Neural progenitor cell (in vitro differentiated cells): ENCODE measurements around the gene SLC6A12. TPM values are rescaled to one million over a fixed set of nuclear protein-coding genes. Genes with fewer than 3 reads are reported as not detected.

Experiments
- DNase-seq: peaks from one replicate; pipeline ENCODE4 v3.0.0-alpha.2; 2016; ENCODE audit warnings: low spot score
- H2AFZ ChIP-seq: fragments of 200-600 bp; sonication (generic); replicated peaks from 2 replicates; pipeline ENCODE4 v1.6.1; 2016; ENCODE audit warnings: antibody characterized with exemption
- H3F3A ChIP-seq: fragments of 200-600 bp; sonication (generic); 2 replicates; pipeline ENCODE4 v1.6.1; 2016; ENCODE audit warnings: antibody characterized with exemption, low read depth
- H3K27ac ChIP-seq: fragments of 200-600 bp; sonication (generic); 2 replicates; pipeline ENCODE4 v1.5.1; 2016; ENCODE audit warnings: mild to moderate bottlenecking
- H3K27me3 ChIP-seq: fragments of 200-600 bp; sonication (generic); 2 replicates; pipeline ENCODE4 v1.6.1; 2016; ENCODE audit warnings: mild to moderate bottlenecking, moderate library complexity
- H3K36me3 ChIP-seq: fragments of 200-600 bp; sonication (generic); 2 replicates; pipeline ENCODE4 v1.5.1; 2016
- H3K4me1 ChIP-seq: fragments of 200-600 bp; sonication (generic); 2 replicates; pipeline ENCODE4 v1.6.1; 2016; ENCODE audit warnings: mixed run types
- H3K4me2 ChIP-seq: fragments of 200-600 bp; sonication (generic); 2 replicates; pipeline ENCODE4 v1.6.1; 2016
- H3K4me3 ChIP-seq: fragments of 200-600 bp; sonication (generic); 2 replicates; pipeline ENCODE4 v1.5.1; 2016
- H3K79me2 ChIP-seq: fragments of 200-600 bp; sonication (generic); 2 replicates; pipeline ENCODE4 v1.6.1; 2016; ENCODE audit warnings: low read depth
- H3K9ac ChIP-seq: fragments of 200-600 bp; sonication (generic); 2 replicates; pipeline ENCODE4 v1.6.1; 2016
- H3K9me3 ChIP-seq: fragments of 200-600 bp; sonication (generic); 2 replicates; pipeline ENCODE4 v1.5.1; 2016; ENCODE audit warnings: low read depth
- H4K20me1 ChIP-seq: fragments of 200-600 bp; sonication (generic); 2 replicates; pipeline ENCODE4 v1.6.1; 2016; ENCODE audit warnings: low read depth
- H3K27ac Mint-ChIP-seq: 3 replicates; pipeline ENCODE4 v1.8.0; 2021; ENCODE audit warnings: mixed read lengths
- H3K27me3 Mint-ChIP-seq: 2 replicates; pipeline ENCODE4 v1.8.0; 2022; ENCODE audit warnings: low read depth, mild to moderate bottlenecking, inconsistent platforms, moderate library complexity, mixed read lengths; ENCODE audit not compliant: insufficient read depth
- H3K36me3 Mint-ChIP-seq: 3 replicates; pipeline ENCODE4 v1.8.0; 2021; ENCODE audit warnings: mixed read lengths
- H3K4me1 Mint-ChIP-seq: 3 replicates; pipeline ENCODE4 v1.8.0; 2021; ENCODE audit warnings: mixed read lengths
- H3K4me3 Mint-ChIP-seq: 3 replicates; pipeline ENCODE4 v1.8.0; 2021; ENCODE audit warnings: mild to moderate bottlenecking, moderate library complexity, mixed read lengths
- H3K9me3 Mint-ChIP-seq: 3 replicates; pipeline ENCODE4 v1.8.0; 2020; ENCODE audit warnings: mixed read lengths
- CTCF ChIP-seq: fragments of 200-600 bp; sonication (generic); IDR thresholded peaks from 2 replicates; pipeline ENCODE4 v1.5.1; 2017; ENCODE audit warnings: antibody characterized with exemption, mild to moderate bottlenecking
- EZH2 ChIP-seq: fragments of 200-600 bp; sonication (generic); IDR thresholded peaks from 2 replicates; pipeline ENCODE4 v1.6.1; 2017; ENCODE audit warnings: antibody characterized with exemption, mild to moderate bottlenecking, moderate library complexity
- EZH2phosphoT487 ChIP-seq: fragments of 200-600 bp; sonication (generic); IDR thresholded peaks from 2 replicates; pipeline ENCODE4 v1.6.1; 2017; ENCODE audit warnings: antibody characterized with exemption
- total RNA-seq: library from RNA; depleted of rRNA; stranded (reverse); fragments of >200 nt; gene quantifications from 2 replicates; pipeline ENCODE4 v1.2.3, GENCODE V29; 2015; ENCODE audit warnings: low replicate concordance

Gene SLC6A12
- total RNA-seq, 1 donor from 2014 or later: not detected

GRCh38 chr12:171743-172676 is 41.9 kb downstream of the SLC6A12 start:
- no peaks in the 10 kb centered on the region for H3K36me3 Mint-ChIP-seq
- no peak overlapping the region for H3K4me3 ChIP-seq
- H4K20me1 ChIP-seq: no peaks in the 10 kb centered on the region
- H3K4me1 Mint-ChIP-seq: peaks cover 61% of the 10 kb centered on the region
- H3K27me3 Mint-ChIP-seq: peaks cover 26% of the 10 kb centered on the region
- no peak overlapping the region for H3K9ac ChIP-seq
- H3K79me2 ChIP-seq: no peaks in the 10 kb centered on the region
- TF ChIP-seq EZH2 (no peak), EZH2phosphoT487 (no peak), CTCF (no peak)
- H3K27ac ChIP-seq: no peak overlapping the region
- DNase-seq: no peak
- H3K27ac Mint-ChIP-seq: peak overlapping the region; percentile 12
- no peak overlapping the region for H3K4me2 ChIP-seq
- H3K36me3 ChIP-seq: no peaks in the 10 kb centered on the region
- H2AFZ ChIP-seq: no peak overlapping the region
- H3F3A ChIP-seq: peaks cover 16% of the 10 kb centered on the region
- H3K9me3 ChIP-seq: no peaks in the 10 kb centered on the region
- H3K4me1 ChIP-seq: peaks cover 42% of the 10 kb centered on the region
- H3K9me3 Mint-ChIP-seq: no peaks in the 10 kb centered on the region
- peak overlapping the region; percentile 41 for H3K4me3 Mint-ChIP-seq
- peaks cover 11% of the 10 kb centered on the region for H3K27me3 ChIP-seq

- no peak for DNase-seq
- no peaks in the 10 kb centered on the region for H4K20me1 ChIP-seq
- TF ChIP-seq EZH2phosphoT487 (no peak), EZH2 (no peak), CTCF (no peak)
- H3K27ac Mint-ChIP-seq: peak overlapping the region; percentile 12
- no peak overlapping the region for H3K4me2 ChIP-seq
- H3K4me3 Mint-ChIP-seq: peak overlapping the region; percentile 41
- no peaks in the 10 kb centered on the region for H3K79me2 ChIP-seq
- no peaks in the 10 kb centered on the region for H3K36me3 ChIP-seq
- H3K9ac ChIP-seq: no peak overlapping the region
- H3F3A ChIP-seq: peaks cover 16% of the 10 kb centered on the region
- peaks cover 67% of the 10 kb centered on the region for H3K4me1 Mint-ChIP-seq
- H3K9me3 ChIP-seq: no peaks in the 10 kb centered on the region
- peaks cover 11% of the 10 kb centered on the region for H3K27me3 ChIP-seq
- H2AFZ ChIP-seq: no peak overlapping the region
- H3K9me3 Mint-ChIP-seq: no peaks in the 10 kb centered on the region
- no peak overlapping the region for H3K27ac ChIP-seq
- no peak overlapping the region for H3K4me3 ChIP-seq
- no peaks in the 10 kb centered on the region for H3K36me3 Mint-ChIP-seq
- peaks cover 24% of the 10 kb centered on the region for H3K27me3 Mint-ChIP-seq
- H3K4me1 ChIP-seq: peaks cover 42% of the 10 kb centered on the region
These were observed 42.7 kb downstream of the SLC6A12 start for GRCh38 chr12:171276-171675.

GRCh38 chr12:170371-171225 is 43.4 kb downstream of the SLC6A12 start:
- no peak for TF ChIP-seq CTCF
- Histone ChIP-seq H4K20me1 (no peaks in the 10 kb centered on the region), H2AFZ (peak overlapping the region; percentile 89), H3K4me1 (peaks cover 42% of the 10 kb centered on the region), H3K36me3 (no peaks in the 10 kb centered on the region), H3K4me2 (peak overlapping the region; percentile 37), H3F3A (peaks cover 16% of the 10 kb centered on the region), H3K9me3 (no peaks in the 10 kb centered on the region), H3K27ac (no peak overlapping the region), H3K4me3 (no peak overlapping the region), H3K79me2 (no peaks in the 10 kb centered on the region), H3K9ac (no peak overlapping the region), H3K27me3 (peaks cover 11% of the 10 kb centered on the region)
- Mint-ChIP-seq H3K27me3 (peaks cover 24% of the 10 kb centered on the region), H3K4me1 (peaks cover 70% of the 10 kb centered on the region), H3K36me3 (no peaks in the 10 kb centered on the region), H3K9me3 (no peaks in the 10 kb centered on the region), H3K27ac (peak overlapping the region; percentile 93), H3K4me3 (no peak overlapping the region)
- peak; percentile 36 for DNase-seq
